Measurements from ENCODE around the gene ZNF709. TPM values are rescaled to one million over a fixed set of nuclear protein-coding genes. Genes with fewer than 3 reads are reported as not detected.

ZNF709 gene
- total and polyA plus RNA-seq, 2 of the 13 experiments (the other 11 are each of a cell fraction or from before 2014, with no cell fraction given), result 1.5 to 3.9 TPM

DNA sequence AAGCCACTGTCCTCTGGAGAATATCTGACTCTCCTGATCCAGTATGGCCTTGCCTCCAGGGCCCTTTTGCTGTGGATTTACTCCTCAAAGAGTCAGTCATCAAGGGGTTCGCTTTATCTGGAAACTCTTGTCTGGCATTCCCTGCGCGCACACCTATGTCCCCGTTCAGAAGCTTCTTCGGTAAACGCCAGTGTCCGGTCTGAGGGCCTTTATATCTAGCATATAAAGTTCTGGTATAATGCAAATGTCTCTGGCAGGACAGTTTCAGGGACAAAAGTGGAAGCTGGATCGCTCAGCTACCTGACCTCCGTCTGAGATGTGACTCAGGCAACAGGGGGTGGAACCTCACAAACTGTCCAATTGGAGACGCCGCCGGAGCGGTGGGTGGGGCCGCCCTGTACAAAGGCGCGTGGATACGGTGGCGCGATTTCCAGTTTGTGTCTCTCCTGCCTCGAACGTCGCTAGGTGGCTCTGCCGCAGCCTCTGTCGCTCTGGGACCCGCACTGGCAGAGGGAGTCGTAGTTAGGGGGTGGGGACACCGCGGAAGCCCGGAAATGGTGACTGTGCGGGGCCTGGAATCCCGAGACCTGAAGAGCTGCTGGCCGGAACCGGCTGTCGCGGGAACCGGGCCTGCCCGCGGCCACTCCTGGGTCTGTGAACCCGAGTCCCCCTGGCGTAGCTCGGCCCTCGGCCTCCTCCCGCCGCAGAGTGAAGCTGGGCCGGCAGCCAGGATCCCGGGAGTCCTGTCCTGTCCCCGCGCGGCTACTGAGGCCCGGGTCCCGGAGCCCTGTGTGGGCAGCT, 10.6 kb upstream of the ZNF709 start (continued):
- TF ChIP-seq, protein P1, sequence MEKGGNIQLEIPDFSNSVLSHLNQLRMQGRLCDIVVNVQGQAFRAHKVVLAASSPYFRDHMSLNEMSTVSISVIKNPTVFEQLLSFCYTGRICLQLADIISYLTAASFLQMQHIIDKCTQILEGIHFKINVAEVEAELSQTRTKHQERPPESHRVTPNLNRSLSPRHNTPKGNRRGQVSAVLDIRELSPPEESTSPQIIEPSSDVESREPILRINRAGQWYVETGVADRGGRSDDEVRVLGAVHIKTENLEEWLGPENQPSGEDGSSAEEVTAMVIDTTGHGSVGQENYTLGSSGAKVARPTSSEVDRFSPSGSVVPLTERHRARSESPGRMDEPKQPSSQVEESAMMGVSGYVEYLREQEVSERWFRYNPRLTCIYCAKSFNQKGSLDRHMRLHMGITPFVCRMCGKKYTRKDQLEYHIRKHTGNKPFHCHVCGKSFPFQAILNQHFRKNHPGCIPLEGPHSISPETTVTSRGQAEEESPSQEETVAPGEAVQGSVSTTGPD (CRISPR knock-in tag; IDR thresholded peaks at IDR 0.05), result no peak
- TF ChIP-seq, protein P2, sequence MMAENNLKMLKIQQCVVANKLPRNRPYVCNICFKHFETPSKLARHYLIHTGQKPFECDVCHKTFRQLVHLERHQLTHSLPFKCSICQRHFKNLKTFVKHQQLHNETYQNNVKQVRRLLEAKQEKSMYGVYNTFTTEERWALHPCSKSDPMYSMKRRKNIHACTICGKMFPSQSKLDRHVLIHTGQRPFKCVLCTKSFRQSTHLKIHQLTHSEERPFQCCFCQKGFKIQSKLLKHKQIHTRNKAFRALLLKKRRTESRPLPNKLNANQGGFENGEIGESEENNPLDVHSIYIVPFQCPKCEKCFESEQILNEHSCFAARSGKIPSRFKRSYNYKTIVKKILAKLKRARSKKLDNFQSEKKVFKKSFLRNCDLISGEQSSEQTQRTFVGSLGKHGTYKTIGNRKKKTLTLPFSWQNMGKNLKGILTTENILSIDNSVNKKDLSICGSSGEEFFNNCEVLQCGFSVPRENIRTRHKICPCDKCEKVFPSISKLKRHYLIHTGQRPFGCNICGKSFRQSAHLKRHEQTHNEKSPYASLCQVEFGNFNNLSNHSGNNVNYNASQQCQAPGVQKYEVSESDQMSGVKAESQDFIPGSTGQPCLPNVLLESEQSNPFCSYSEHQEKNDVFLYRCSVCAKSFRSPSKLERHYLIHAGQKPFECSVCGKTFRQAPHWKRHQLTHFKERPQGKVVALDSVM (CRISPR knock-in tag; IDR thresholded peaks at IDR 0.05), result peak; percentile 60; the same call in 1 of the 2 replicates
- TF ChIP-seq, protein P3, sequence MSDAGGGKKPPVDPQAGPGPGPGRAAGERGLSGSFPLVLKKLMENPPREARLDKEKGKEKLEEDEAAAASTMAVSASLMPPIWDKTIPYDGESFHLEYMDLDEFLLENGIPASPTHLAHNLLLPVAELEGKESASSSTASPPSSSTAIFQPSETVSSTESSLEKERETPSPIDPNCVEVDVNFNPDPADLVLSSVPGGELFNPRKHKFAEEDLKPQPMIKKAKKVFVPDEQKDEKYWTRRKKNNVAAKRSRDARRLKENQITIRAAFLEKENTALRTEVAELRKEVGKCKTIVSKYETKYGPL (CRISPR knock-in tag; IDR thresholded peaks at IDR 0.05), result 0 out of 2 replicates have a peak, but pooled peaks have one; percentile 23
- TF ChIP-seq ZNF7 (CRISPR knock-in tag; IDR thresholded peaks at IDR 0.05) (0 out of 2 replicates have a peak, but pooled peaks have one; percentile 13), SPEN (CRISPR knock-in tag; IDR thresholded peaks at IDR 0.05; ENCODE audit: low read depth) (peak; percentile 83), ZNF556 (CRISPR knock-in tag; IDR thresholded peaks at IDR 0.05; ENCODE audit: borderline replicate concordance) (0 out of 2 replicates have a peak, but pooled peaks have one; percentile 96), FOSL2 (CRISPR knock-in tag; IDR thresholded peaks at IDR 0.05) (peak; percentile 84), NFKB2 (CRISPR knock-in tag; IDR thresholded peaks at IDR 0.05; ENCODE audit: borderline replicate concordance) (peak; percentile 91; the same call in 1 of the 2 replicates), NPAS2 (CRISPR knock-in tag; IDR thresholded peaks at IDR 0.05; ENCODE audit: borderline replicate concordance) (no peak), ZNF274 (CRISPR knock-in tag; IDR thresholded peaks at IDR 0.05) (peak; percentile 62; the same call in 1 of the 2 replicates), NFATC3 (CRISPR knock-in tag; IDR thresholded peaks at IDR 0.05) (no peak), KDM3A (CRISPR knock-in tag; IDR thresholded peaks at IDR 0.05; ENCODE audit: low read depth) (peak; percentile 78; the same call in 1 of the 2 replicates)
- TF ChIP-seq, protein P4, sequence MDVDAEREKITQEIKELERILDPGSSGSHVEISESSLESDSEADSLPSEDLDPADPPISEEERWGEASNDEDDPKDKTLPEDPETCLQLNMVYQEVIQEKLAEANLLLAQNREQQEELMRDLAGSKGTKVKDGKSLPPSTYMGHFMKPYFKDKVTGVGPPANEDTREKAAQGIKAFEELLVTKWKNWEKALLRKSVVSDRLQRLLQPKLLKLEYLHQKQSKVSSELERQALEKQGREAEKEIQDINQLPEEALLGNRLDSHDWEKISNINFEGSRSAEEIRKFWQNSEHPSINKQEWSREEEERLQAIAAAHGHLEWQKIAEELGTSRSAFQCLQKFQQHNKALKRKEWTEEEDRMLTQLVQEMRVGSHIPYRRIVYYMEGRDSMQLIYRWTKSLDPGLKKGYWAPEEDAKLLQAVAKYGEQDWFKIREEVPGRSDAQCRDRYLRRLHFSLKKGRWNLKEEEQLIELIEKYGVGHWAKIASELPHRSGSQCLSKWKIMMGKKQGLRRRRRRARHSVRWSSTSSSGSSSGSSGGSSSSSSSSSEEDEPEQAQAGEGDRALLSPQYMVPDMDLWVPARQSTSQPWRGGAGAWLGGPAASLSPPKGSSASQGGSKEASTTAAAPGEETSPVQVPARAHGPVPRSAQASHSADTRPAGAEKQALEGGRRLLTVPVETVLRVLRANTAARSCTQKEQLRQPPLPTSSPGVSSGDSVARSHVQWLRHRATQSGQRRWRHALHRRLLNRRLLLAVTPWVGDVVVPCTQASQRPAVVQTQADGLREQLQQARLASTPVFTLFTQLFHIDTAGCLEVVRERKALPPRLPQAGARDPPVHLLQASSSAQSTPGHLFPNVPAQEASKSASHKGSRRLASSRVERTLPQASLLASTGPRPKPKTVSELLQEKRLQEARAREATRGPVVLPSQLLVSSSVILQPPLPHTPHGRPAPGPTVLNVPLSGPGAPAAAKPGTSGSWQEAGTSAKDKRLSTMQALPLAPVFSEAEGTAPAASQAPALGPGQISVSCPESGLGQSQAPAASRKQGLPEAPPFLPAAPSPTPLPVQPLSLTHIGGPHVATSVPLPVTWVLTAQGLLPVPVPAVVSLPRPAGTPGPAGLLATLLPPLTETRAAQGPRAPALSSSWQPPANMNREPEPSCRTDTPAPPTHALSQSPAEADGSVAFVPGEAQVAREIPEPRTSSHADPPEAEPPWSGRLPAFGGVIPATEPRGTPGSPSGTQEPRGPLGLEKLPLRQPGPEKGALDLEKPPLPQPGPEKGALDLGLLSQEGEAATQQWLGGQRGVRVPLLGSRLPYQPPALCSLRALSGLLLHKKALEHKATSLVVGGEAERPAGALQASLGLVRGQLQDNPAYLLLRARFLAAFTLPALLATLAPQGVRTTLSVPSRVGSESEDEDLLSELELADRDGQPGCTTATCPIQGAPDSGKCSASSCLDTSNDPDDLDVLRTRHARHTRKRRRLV (CRISPR knock-in tag; IDR thresholded peaks at IDR 0.05), result no peak
- TF ChIP-seq, protein P5, sequence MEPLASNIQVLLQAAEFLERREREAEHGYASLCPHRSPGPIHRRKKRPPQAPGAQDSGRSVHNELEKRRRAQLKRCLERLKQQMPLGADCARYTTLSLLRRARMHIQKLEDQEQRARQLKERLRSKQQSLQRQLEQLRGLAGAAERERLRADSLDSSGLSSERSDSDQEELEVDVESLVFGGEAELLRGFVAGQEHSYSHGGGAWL (CRISPR knock-in tag; IDR thresholded peaks at IDR 0.05), result peak; percentile 68
- TF ChIP-seq, protein P6, sequence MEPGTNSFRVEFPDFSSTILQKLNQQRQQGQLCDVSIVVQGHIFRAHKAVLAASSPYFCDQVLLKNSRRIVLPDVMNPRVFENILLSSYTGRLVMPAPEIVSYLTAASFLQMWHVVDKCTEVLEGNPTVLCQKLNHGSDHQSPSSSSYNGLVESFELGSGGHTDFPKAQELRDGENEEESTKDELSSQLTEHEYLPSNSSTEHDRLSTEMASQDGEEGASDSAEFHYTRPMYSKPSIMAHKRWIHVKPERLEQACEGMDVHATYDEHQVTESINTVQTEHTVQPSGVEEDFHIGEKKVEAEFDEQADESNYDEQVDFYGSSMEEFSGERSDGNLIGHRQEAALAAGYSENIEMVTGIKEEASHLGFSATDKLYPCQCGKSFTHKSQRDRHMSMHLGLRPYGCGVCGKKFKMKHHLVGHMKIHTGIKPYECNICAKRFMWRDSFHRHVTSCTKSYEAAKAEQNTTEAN (CRISPR knock-in tag; conservative IDR thresholded peaks at IDR 0.05), result no peak
